ENCODE data around the gene POLR1H. TPM values are rescaled to one million over a fixed set of nuclear protein-coding genes. Genes with fewer than 3 reads are reported as not detected.

The POLR1H gene, protein sequence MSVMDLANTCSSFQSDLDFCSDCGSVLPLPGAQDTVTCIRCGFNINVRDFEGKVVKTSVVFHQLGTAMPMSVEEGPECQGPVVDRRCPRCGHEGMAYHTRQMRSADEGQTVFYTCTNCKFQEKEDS
- 27.2 and 36.7 TPM in 2 replicates for total RNA-seq

DNA sequence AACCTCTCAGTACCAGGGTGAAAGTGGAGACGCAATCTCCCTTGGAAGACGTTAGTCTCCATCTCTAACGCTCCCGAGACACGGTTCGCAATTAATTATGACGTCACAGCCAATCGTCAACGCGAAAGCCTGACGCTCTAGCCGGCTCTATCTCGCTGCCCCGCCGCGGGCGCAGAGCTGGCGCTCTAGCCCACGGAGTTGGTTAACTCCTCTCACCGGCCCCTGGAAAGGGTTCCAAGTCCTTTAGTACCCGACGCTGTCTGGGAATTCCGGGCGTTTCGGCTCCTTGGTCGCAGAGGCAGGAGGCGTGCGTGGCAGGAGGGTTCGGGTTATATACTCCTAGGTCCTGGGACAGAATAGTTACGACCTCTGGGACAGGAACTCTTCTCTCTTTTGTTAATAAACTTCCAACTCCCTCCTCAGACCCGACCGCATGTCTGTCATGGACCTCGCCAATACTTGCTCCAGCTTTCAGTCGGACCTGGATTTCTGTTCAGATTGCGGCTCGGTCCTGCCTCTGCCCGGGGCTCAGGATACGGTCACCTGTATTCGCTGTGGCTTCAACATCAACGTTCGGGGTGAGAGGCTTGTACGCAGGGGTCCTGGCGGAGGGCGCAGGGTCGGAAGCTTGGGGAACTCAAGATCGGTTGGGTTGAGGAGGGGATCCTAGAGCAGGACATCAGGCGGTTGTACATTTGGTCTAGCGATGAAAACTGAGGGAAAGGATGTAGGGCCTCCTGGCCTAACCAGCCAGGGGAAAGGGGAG, at the start of gene POLR1H:
Gene POLR1H, plus strand, starts transcription at position 174 of the 766 bp plus-strand sequence. Its CDS starts 260 bp downstream, at position 434.

DNA sequence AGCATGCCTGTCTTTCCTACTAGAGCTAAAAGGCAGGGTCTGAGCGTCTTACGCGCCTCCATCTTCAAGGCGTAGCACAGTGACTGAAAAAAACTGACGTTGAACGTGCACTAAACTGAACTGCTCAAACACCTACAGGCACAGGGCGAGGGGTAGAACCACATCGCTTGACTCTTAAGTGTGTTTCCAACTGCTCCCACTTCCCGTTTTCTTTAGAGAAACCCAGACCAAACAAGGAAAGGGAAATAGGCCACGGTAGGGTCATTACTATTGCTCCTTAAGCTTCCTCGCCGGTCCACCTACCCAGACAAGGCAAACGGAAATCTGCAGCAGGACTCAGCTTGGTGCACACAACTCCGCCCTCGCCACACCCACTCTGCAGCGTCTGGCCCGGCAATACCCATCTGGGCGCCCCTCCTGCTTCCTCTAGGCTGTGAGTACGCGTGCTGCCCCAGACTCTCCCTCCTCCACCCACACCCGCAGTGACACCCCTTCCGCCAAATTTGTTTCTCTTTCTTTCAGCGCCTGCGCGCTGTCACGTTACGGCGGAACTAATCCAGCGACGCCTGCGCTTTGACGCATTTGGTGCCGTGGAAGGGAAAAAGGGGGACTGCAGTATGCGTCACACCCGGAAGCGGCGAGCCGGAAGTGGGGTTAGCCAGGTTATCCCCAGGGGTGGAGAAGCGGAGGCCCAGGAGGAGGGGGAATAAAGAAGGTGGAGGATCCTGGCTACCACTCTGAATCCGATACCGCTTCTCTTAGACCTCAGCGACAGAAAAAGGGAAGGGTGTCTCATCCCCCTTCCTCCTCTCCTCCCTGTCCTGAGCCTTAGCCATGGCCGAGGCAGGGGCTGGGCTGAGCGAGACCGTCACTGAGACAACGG, 5.8 kb downstream of the POLR1H start, which contains the start of gene PPP1R11:
Gene PPP1R11, plus strand, starts transcription at position 622 of the 883 bp plus-strand sequence. Its CDS starts 213 bp downstream, at position 835.

DNA sequence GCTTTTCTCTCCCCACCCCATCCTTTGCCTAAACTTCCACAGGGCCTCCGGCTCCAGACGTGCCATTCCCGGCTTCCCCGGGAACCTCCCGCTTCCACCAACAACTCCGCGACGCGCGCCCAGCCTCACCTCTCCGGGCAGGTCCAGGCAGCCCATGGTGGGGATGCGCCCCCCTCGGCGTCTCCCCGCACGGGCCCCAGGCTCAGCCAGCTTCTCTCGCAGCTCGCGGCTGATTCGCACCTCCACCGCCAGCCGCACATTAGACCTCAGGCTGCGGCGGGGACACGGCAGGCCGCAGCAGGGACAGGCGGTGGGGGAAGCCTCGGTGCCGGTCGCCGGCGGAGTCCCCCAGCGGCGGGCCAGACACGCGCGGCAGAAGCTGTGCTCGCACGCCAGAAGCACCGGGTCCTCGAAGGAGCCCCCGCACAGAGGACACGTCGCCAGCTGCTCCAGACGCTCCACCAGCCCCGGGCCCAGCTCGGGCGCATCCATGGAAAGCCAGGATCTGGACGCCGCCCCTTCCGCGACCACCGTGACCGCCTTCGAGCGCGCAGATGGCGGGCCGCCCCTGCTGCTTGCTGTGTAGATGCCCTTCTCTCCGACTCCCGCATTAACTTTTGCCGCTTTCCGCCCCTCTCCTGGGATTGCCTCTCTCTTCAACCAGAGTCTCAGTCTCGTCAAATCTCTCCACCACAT, 14.2 kb downstream of the POLR1H start, which contains the start of gene RNF39:
Gene RNF39, minus strand, starts transcription at position 676 of the 696 bp plus-strand sequence. Its CDS starts 184 bp downstream, at position 492.

DNA sequence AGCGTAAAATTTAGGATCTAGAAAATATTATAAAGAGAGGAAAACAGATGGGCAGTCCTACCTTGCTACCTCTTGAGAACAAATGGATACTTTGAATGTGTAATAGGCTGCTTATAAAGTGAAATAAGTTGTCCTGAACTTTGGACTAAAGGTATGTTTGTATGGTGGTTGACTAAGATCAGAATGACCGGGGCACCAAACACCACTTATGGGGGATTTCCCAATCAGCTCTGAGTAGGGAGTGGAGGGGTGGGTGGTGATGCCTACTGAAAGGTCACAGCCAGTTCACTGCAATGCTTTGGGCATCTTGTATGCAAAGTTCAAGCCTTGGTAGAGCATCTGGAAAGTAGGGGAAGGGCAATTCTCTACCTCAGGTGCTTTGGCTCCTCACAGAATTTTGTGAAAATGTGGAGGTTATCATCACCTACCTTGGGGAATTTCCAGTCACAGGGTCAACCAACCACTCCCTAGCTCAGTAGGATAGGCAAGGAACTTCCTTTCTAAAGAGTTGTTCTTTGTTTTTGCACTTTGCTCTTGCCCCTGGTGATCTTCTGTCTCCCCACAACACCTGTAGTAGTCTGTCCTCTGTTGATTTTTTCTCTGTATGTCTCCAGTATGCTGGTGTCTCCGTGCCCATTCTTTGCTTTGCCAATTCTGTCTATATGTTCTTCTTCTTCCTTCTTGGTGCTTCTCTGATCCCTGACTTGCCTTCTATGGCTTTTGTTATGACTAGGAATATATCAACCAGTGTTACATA, 52.1 kb downstream of the POLR1H start, which contains the start of gene TRIM31:
Gene TRIM31, minus strand, starts transcription at position 88 of the 757 bp plus-strand sequence. CDS start 285 bp downstream, outside the sequence.

Other genes starting within 250 kb of the POLR1H start
- gene HLA-G, start 233.4 kb upstream of the POLR1H start, total RNA-seq: 11.1 and 22.0 TPM in 2 replicates
- 447 and 697 TPM in 2 replicates for gene HLA-A, start 118.7 kb upstream of the POLR1H start, total RNA-seq
- 16.6 and 17.1 TPM in 2 replicates for gene PPP1R11, start 5.9 kb downstream of the POLR1H start, total RNA-seq
- 3.0 and 4.3 TPM in 2 replicates for gene RNF39, start 14.5 kb downstream of the POLR1H start, total RNA-seq
- gene TRIM31, start 51.8 kb downstream of the POLR1H start, total RNA-seq: 0.21 TPM in 1 of 2 replicates, not detected in the other
- gene TRIM40, start 74.9 kb downstream of the POLR1H start, total RNA-seq: not detected in 2 replicates
- gene TRIM10, start 99.9 kb downstream of the POLR1H start, total RNA-seq: not detected in 2 replicates
- under 0.01 TPM in 1 of 2 replicates, not detected in the other for gene TRIM15, start 102.3 kb downstream of the POLR1H start, total RNA-seq
- 16.4 and 24.3 TPM in 2 replicates for gene TRIM26, start 152.1 kb downstream of the POLR1H start, total RNA-seq